ENCODE data around the gene DNAJB2.

Gene DNAJB2

DNA sequence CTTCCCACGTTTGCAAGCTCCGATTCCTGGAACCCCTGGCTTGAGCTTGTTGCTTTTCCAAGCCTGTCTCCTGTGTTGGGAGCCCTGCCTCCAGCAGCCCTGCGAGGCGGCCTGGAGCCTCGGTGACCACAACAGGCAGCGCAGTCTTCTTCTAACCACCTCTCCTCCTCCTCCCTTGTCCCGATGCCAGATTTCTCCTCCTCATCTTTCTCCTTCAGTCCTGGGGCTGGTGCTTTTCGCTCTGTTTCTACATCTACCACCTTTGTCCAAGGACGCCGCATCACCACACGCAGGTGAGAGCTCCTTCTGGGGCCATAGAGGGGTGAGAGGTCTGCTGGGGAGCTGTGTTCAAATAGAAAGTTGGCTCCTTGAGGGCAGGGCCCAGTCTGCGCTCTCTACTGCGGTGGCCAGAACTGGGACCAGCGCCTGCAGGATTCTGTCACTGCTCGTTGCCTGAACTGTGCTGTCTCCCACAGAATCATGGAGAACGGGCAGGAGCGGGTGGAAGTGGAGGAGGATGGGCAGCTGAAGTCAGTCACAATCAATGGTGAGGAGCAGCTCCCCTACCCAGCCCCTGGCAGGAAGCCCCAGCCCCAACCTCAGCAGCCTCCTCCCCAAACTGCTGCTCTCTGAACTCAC lies 3.9 kb downstream of the DNAJB2 start:
- H3K27me3 ChIP-seq (ENCODE audit: insufficient read depth, poor library complexity, severe bottlenecking): no peaks in the 10 kb centered on the region
- H3K27ac ChIP-seq (replicated peaks): no peak overlapping the region
- H3K4me3 ChIP-seq (replicated peaks; ENCODE audit: insufficient read depth, low read length): no peak overlapping the region
- no peak for TF ChIP-seq REST (IDR thresholded peaks at IDR 0.05; ENCODE audit: insufficient replicate concordance, low read depth)
- TF ChIP-seq GABPA (IDR thresholded peaks at IDR 0.05; ENCODE audit: low read depth): no peak
- TF ChIP-seq POLR2AphosphoS5 (IDR thresholded peaks at IDR 0.05; ENCODE audit: low read depth): no peak
- TF ChIP-seq SPI1 (IDR thresholded peaks at IDR 0.05; ENCODE audit: borderline replicate concordance, low read depth): no peak
- no peak for TF ChIP-seq CTCF (IDR thresholded peaks at IDR 0.05; ENCODE audit: insufficient read depth, low read length)
- no peak for DNase-seq (ENCODE audit: low read depth in 1 of 2, low spot score in 1 of 2)

DNA sequence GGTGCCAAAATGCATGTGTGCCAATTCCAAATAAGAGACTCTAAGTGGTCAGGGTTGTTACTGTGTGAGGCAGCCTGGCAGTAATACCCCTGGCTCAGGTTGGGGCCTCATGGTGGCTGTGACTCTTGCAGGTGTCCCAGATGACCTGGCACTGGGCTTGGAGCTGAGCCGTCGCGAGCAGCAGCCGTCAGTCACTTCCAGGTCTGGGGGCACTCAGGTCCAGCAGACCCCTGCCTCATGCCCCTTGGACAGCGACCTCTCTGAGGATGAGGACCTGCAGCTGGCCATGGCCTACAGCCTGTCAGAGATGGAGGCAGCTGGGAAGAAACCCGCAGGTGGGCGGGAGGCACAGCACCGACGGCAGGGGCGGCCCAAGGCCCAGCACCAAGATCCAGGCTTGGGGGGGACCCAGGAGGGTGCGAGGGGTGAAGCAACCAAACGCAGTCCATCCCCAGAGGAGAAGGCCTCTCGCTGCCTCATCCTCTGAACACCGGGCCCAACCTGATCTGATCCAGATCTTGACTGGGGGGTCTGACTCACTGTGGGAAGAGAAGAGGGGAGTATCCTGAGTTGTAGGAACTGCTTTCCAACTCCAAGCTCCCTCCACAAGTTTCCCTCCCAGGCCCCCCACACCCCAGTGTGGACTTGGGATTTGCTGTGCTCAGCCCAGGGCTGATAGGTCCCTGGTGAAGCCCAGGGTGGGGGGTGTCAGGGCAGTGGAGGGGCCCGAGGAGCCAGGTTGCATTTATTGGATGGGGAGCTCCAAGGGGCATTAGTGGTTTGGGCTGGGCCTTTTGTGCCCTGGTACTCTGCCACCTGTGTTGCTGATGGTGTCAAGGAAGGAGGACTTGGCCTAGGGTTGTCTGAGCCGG lies 5.6 kb downstream of the DNAJB2 start:
- H3K27me3 ChIP-seq (ENCODE audit: insufficient read depth, poor library complexity, severe bottlenecking): no peaks in the 10 kb centered on the region
- TF ChIP-seq CTCF (IDR thresholded peaks at IDR 0.05; ENCODE audit: insufficient read depth, low read length) (no peak), POLR2AphosphoS5 (IDR thresholded peaks at IDR 0.05; ENCODE audit: low read depth) (no peak), GABPA (IDR thresholded peaks at IDR 0.05; ENCODE audit: low read depth) (no peak), REST (IDR thresholded peaks at IDR 0.05; ENCODE audit: insufficient replicate concordance, low read depth) (no peak), SPI1 (IDR thresholded peaks at IDR 0.05; ENCODE audit: borderline replicate concordance, low read depth) (no peak)
- no peak overlapping the region for H3K27ac ChIP-seq (replicated peaks)
- no peak for DNase-seq (ENCODE audit: low read depth in 1 of 2, low spot score in 1 of 2)
- H3K4me3 ChIP-seq (replicated peaks; ENCODE audit: insufficient read depth, low read length): no peak overlapping the region

DNA sequence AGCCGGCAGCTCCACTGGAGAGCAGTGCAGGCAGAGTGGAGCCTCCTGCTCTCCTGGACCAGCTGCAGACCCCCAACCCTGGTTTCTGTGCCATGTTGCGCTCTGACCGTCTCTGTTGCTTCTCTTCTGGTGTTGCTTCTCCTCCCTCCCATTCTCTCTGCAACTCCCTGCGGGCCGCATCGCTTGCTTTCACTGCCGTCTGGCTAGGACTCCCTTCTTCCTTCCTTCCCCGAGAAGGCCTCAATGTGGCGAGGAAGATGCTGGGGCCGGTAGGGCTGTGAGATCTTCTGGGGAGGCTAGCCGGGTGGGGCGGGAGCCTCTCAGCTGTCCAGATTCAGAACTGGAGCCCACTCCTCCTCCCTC lies 6.2 kb downstream of the DNAJB2 start:
- no peak overlapping the region for H3K27ac ChIP-seq (replicated peaks)
- DNase-seq (ENCODE audit: low read depth in 1 of 2, low spot score in 1 of 2): no peak
- no peak overlapping the region for H3K4me3 ChIP-seq (replicated peaks; ENCODE audit: insufficient read depth, low read length)
- TF ChIP-seq SPI1 (IDR thresholded peaks at IDR 0.05; ENCODE audit: borderline replicate concordance, low read depth) (no peak), GABPA (IDR thresholded peaks at IDR 0.05; ENCODE audit: low read depth) (no peak), POLR2AphosphoS5 (IDR thresholded peaks at IDR 0.05; ENCODE audit: low read depth) (no peak), CTCF (IDR thresholded peaks at IDR 0.05; ENCODE audit: insufficient read depth, low read length) (no peak)
- H3K27me3 ChIP-seq (ENCODE audit: insufficient read depth, poor library complexity, severe bottlenecking): no peaks in the 10 kb centered on the region
